ENCODE results near the gene RHNO1. TPM values are rescaled to one million over a fixed set of nuclear protein-coding genes. Genes with fewer than 3 reads are reported as not detected.
A peak's percentile ranks its signal among the peaks of the same experiment; 100 is the strongest.

The RHNO1 gene
- total RNA-seq, 1 donor from 2014 or later, result 16.3 TPM

- no peak for FAIRE-seq
- TF ChIP-seq, protein P1, sequence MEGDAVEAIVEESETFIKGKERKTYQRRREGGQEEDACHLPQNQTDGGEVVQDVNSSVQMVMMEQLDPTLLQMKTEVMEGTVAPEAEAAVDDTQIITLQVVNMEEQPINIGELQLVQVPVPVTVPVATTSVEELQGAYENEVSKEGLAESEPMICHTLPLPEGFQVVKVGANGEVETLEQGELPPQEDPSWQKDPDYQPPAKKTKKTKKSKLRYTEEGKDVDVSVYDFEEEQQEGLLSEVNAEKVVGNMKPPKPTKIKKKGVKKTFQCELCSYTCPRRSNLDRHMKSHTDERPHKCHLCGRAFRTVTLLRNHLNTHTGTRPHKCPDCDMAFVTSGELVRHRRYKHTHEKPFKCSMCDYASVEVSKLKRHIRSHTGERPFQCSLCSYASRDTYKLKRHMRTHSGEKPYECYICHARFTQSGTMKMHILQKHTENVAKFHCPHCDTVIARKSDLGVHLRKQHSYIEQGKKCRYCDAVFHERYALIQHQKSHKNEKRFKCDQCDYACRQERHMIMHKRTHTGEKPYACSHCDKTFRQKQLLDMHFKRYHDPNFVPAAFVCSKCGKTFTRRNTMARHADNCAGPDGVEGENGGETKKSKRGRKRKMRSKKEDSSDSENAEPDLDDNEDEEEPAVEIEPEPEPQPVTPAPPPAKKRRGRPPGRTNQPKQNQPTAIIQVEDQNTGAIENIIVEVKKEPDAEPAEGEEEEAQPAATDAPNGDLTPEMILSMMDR (IDR thresholded peaks at IDR 0.05; ENCODE audit: insufficient read depth, low read length, severe bottlenecking), result no peak
- no peaks in the 10 kb centered on the region for H3K36me3 ChIP-seq (ENCODE audit: control insufficient read depth, insufficient read depth, low read length)
- no peaks in the 10 kb centered on the region for H3K27me3 ChIP-seq (ENCODE audit: control insufficient read depth, insufficient read depth, low read length)
- no peak overlapping the region for H3K4me3 ChIP-seq (ENCODE audit: low read depth, low read length)
- no peak for DNase-seq (ENCODE audit: low read depth)
Observed at GRCh38 chr12:2879853-2880252, 2.8 kb downstream of the RHNO1 start.

DNA sequence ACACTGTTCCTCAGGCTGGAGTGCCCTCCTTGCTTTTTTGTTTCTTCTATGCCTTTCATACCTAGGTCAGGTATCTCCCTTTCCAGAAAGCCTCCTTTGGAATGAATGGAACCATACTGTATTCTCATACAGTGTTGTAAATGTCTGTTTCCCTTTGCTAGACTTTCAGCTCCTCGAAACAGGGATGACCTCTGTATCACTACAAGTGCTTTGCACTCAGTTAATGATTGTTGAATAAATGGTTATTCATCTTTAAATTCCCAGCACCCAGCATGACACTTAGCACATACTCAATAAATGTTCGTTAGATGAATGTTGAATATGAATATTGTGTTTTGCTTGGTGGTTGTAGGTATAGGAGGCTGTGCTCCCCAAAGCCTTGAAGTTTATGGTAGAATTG, 7.8 kb downstream of the RHNO1 start:
- no peak for FAIRE-seq
- H3K27me3 ChIP-seq (ENCODE audit: control insufficient read depth, insufficient read depth, low read length), result no peaks in the 10 kb centered on the region

DNA sequence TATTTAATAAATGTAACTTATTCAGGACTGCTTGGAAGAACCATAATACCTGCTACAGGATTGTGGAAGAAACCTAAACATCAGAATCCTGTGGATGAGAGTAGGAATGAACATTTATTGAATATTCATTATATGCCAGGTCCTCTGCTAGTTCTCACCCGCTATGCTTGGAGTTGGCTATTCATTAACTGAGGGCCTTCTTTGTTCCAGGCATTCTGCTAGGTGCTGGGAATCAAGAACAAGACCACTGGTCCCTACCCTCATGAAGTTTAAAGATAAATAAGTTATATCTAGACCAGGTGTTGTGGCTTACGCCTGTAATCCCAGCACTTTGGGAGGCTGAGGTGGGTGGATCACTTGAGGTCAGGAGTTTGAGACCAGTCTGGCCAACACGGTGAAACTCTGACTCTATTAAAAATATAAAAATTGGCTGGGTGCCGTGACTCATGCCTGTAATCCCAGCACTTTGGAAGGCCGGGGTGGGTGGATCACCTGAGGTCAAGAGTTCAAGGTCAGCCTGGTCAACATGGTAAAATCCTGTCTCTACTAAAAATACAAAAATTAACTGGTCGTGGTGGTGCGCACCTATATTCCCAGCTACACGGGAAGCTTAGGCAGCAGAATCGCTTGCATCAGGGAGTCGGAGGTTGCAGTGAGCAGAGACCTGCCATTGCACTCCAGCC, 9.9 kb downstream of the RHNO1 start:
- TF ChIP-seq, protein P1 (IDR thresholded peaks at IDR 0.05; ENCODE audit: insufficient read depth, low read length, severe bottlenecking), result no peak
- H3K36me3 ChIP-seq (ENCODE audit: control insufficient read depth, insufficient read depth, low read length), result peaks cover 1% of the 10 kb centered on the region
- H3K27me3 ChIP-seq (ENCODE audit: control insufficient read depth, insufficient read depth, low read length), result no peaks in the 10 kb centered on the region
- DNase-seq (ENCODE audit: low read depth) (no peak), FAIRE-seq (no peak)
- no peak overlapping the region for H3K4me3 ChIP-seq (ENCODE audit: low read depth, low read length)

More for the DNA sequence above, 7.8 kb downstream of the RHNO1 start:
- TF ChIP-seq, protein P1 (IDR thresholded peaks at IDR 0.05; ENCODE audit: insufficient read depth, low read length, severe bottlenecking), result no peak
- no peak for DNase-seq (ENCODE audit: low read depth)
- H3K36me3 ChIP-seq (ENCODE audit: control insufficient read depth, insufficient read depth, low read length), result peaks cover 1% of the 10 kb centered on the region
- H3K4me3 ChIP-seq (ENCODE audit: low read depth, low read length), result no peak overlapping the region

- TF ChIP-seq, protein P1 (IDR thresholded peaks at IDR 0.05; ENCODE audit: insufficient read depth, low read length, severe bottlenecking), result no peak
- peak overlapping the region; percentile 99 for H3K4me3 ChIP-seq (ENCODE audit: low read depth, low read length)
- DNase-seq (ENCODE audit: low read depth), result no peak
- FAIRE-seq, result no peak
- H3K27me3 ChIP-seq (ENCODE audit: control insufficient read depth, insufficient read depth, low read length), result no peaks in the 10 kb centered on the region
- peaks cover 1% of the 10 kb centered on the region for H3K36me3 ChIP-seq (ENCODE audit: control insufficient read depth, insufficient read depth, low read length)
Observed at GRCh38 chr12:2890001-2890387, 13.0 kb downstream of the RHNO1 start.

GRCh38 chr12:2890388-2891239, 13.6 kb downstream of the RHNO1 start, which contains the start of gene TULP3:
TULP3 (plus strand) TSS chr12:2890891; CDS start chr12:2890948, 57 bp downstream.
- TF ChIP-seq, protein P1 (IDR thresholded peaks at IDR 0.05; ENCODE audit: insufficient read depth, low read length, severe bottlenecking), result peak; percentile 24
- H3K27me3 ChIP-seq (ENCODE audit: control insufficient read depth, insufficient read depth, low read length), result no peaks in the 10 kb centered on the region
- peak within 1 kb of the TSS; percentile 99 for H3K4me3 ChIP-seq (ENCODE audit: low read depth, low read length)
- FAIRE-seq (no peak), DNase-seq (ENCODE audit: low read depth) (peak; percentile 89)
- peaks cover 1% of the 10 kb centered on the region for H3K36me3 ChIP-seq (ENCODE audit: control insufficient read depth, insufficient read depth, low read length)
